CD4-positive, alpha-beta T cell treated with Interleukin-4 for 4 hours (primary cell): ENCODE measurements around the gene PDLIM4.

Experiments used
- DNase-seq: peaks from one replicate; pipeline ENCODE4 v3.0.0-alpha.2; 2020

PDLIM4 gene

DNA sequence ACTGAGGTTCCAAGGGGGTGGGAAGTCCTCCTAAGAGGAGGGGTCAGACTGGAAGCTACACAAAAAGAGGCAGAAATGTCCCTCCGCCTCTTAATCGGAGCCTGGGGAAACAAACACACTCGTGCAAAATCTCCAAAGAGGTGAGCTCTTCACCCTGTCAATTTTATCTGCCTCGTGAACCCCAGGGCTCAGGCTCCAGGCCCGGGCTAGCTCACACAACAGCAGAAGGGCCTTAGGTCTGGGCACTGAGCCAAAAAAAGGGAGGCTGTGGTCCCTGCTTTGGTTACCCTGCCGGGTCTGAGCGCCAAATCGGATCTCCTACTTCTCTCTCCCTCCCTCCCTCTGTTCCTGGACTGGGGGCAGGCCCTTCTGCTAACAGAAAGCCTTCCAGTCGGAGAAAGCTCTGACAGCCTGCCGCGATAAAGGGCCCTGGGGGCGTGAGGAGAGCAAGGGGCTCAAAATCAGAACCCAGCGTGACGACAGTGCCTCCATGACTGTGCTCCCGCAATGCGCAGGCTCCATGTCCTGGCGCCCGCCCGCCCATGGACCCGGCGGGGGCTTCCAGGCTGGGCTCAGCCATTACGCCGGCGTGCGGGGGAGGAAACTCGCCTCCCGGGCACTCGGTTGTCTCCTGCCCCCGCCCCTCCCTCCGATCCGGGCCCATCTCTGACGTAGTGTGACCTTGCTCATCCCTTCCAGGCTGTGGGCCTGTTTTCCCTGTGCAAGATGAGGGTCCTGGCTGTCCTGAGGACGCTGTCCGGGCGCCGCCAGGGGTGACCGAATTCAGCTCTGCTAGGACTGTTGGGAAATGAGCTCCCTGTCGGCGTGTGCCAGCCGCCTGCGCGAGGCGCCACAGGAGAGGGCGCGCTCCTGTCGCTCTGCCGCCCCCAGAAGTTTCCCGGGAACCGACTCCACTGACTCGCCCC lies 35.8 kb downstream of the PDLIM4 start:
- DNase-seq = peak; percentile 43

DNA sequence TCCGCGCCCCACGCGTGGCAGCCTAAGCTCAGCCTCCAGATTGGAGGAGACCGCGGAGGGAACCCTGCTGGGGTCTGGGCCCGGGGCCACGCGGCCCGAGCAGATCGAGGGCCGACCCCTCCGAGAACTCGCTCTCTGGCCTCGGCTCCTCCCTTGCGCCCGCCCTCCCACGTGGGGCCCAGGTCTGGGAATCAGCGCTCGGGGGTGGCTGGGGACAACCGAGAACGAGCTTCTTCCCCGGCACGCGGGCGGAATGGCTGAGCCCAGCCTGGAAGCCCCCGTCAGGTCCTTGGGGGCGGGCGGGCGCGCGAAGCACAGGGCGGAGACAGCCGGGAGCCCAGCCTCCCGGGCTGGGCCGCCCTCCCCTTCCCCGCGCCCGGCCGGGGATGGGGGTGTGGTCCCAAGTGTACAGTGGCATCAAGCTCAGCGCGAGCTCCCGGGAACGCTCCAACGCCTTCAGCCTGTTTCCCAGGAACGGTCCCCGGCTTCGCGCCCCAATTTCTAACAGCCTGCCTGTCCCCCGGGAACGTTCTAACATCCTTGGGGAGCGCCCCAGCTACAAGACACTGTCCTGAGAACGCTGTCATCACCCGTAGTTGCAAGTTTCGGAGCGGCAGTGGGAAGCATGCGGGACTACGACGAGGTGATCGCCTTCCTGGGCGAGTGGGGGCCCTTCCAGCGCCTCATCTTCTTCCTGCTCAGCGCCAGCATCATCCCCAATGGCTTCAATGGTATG lies 36.7 kb downstream of the PDLIM4 start, which contains the start of gene SLC22A4:
TSS of gene SLC22A4 (plus strand) at position 403 of the 736 bp plus-strand sequence. CDS start at position 626, 223 bp downstream.
- peak; percentile 63 for DNase-seq

DNA sequence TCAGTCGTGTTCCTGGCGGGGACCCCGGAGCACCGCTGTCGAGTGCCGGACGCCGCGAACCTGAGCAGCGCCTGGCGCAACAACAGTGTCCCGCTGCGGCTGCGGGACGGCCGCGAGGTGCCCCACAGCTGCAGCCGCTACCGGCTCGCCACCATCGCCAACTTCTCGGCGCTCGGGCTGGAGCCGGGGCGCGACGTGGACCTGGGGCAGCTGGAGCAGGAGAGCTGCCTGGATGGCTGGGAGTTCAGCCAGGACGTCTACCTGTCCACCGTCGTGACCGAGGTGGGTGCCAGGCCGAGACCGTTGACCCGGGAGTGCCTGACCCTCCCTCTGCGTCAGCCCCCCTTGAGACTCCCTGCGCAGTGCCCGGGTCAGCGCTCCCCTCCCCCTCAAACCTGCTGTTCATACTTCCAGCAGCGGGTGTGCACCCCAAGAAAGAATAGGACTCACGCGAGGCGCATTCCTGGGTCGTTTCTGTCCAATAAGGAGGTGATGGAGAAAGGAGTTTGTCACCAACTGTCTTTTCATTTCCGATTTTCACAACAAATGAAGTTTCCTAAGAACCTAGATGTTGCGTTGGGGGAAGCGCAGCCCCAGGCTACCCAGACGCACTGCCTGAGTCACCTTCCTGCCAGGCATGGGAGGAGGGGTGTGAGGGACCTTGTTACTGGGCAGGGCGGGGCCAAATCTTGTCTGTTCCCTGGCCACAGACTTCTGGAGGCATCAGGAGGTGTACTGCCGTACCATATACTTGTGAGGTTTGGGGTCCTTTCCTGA lies 37.4 kb downstream of the PDLIM4 start:
- peak; percentile 88 for DNase-seq

DNA sequence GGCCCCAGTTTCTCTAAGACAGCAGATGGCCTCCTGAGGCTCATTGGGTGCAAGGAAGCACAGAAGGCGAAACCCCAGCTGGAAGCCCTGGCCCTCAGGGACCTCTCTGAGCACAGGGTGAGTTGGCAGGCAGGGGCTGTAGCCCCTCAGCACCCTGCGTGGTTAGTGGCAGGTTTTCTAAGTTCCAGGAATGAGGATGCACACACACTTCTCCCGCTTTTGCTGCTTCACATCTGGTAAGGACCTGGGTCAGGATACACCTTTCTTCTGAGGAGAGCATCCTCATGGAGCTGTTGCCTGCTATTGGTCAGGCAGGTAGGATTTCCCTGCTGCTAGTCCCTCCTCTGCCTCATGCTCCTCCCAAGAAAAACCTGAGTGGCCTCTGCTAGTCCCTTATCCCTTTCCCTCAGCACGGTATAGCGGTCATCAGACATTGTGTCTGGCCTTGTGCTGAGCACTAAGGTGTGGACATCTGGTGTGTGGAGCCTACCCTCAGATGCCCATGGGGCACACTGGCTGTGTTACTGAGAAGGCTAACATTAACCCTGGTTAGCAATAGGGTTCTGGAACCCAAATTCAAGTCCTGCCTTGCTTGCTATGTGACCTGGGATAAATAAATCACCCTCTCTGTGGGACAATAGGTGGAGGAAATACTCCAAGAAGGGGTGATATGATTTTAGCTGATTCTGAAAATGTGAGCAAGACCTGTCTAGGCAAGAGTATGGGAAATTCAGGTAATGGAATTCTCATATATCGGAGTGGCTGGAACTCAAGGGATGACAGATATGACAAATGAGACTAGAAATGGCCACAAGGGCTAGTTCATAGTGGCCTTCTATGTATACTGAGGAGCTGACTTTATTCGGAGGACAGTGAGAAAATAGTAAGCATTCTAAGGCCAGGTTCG lies 38.3 kb downstream of the PDLIM4 start:
- no peak for DNase-seq

DNA sequence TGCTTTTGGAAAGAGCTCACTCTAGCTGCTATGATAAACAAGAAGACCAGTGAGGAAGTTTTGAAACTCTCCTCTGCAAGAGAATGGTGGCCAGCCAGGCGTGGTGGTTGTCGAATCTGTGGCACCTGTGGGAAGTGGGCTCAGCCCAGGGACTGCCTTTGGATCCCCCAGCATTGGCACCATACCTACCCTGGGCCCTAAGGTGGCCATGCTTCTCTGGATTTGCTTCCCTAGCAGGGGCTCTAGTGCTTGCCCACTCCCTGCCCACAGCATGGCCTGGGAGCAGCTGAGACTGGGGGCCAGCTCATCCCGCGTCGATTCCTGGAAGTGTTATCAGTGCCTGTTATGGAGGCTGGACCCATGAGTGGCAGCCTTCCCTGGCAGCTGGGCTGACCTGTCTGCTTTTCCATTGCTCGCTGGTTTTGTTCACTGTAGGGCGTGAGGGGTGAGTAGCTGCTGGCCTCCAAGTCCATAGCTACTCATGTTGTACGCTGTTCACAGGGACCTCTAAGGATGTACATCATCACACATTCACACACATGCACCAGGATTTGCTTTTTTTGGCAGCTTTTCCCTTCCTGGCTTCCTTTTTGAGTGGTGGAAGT lies 39.0 kb downstream of the PDLIM4 start:
- DNase-seq = no peak

DNA sequence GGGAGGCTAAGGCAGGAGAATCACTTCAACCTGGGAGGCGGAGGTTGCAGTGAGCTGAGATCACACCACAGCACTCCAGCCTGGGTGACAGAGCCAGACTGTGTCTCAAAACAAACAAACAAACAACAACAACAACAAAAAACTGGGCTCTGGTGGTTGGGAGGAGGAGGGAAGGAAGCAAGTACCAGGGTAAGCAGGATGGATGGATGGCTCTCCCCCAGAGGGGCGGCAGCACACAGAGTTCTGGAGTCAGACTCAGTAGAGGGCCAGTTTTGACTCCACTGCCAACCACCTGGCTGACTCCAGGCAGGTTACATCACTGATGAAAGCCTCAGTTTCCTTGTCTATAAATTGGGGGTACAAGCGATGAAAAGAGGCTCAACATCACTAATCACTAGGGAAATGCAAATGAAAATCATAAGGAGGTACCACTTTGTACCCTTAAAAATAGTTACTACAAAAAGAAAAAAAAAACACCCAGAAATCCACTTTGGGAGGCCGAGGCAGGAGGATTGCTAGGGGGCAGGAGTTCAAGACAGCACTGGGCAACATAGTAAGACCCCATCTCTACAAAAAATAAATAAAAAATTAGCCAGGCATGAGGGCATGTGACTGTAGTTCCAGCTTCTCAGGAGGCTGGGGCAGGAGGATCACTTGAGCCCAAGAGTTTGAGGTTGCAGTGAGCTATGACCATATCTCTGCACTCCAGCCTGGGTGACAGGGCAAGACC lies 39.9 kb downstream of the PDLIM4 start:
- no peak for DNase-seq

DNA sequence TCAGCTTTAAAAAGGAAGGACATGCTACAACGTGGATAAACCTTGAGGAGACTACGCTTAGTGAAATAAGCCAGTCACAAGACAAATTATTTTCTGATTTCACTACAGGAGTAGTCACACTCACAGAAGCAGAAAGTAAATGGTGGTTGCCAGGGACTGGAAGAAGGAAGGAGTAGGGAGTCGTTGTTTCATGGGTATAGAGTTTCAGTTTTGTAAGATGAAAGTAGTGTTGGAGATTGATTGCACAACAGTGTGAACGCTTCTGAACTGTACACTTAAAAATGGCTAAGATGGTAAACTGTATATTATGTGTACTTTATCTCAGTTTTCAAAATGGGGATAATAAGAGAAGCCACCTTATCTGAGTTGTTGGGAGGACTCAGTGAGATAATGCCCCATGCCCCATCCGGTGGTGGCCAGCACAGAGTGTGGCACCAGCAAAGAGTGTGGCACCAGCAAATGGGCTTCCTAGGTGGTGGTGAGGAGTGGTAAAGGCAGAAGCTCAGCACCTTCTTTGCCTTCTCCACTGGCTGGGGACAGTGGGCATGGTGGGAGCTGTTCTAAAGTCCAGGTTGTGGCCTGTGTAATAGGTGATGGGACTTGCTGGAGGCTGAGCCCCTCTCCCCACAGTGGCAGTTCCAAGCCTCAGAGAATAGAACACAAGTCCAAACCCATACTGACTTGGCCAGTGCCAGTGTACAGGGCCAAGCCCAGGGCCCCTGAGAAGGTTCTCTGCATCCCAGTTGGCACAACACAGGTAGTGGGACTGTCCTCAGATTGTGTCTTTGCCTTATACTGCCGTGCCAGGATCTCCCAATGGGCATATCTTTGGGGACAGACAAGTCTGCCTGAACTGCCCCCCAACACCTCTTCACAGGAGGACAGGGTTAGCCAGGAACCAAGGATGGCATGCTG lies 41.1 kb downstream of the PDLIM4 start:
- no peak for DNase-seq

DNA sequence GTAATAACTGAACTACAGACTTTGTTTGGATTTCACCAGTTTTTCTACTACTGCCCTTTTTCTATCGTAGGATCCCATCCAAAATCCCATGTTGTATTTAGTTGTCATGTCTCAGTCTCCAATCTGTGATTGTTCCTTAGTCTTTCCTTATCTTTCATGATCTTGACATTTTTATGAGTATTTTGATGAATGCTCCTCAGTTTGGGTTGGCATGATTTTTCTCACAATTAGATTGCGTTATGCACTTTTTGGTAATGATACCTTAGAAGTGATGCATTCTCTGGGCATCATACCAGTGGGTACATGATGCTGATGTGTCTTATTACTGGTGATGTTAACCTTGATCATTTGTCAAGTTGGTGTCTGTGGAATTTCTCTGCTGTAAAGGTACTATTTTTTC lies 42.4 kb downstream of the PDLIM4 start:
- DNase-seq = no peak

DNA sequence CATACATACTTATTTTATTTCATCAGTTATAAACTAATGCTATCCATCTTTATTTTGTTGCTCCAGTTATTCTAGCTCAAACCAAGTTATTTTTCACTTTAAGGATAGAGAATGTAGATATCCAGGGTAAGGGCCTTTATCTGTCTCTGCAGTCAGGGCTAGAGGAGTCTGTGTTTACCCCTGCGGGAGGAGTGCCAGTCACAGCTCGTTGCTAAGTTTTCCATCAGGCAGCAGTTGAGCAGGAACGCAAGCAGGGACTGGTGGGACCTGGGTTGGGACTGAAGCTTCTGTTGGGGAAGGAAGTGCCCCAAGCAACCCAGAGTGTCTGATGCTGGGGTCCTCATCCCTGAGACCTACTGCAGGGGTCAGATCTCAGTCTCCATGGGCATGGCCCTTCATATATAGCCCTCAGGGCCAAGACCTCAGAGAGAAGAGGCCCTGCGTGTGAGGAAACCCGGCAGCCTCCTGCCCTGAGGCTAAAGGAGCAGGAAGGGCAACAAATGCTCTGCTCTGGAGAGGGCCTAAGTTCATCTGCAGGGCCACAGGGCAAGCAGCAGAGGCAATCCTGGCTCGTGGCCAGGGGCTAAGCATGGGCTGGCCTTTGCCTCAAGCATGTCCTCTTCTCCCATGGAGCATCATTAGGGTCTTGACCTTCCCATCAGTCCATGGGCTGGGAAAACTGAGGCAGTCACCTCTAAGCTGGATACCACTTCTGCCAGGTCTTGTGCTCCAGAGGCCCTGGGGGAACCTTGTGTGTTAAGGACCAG lies 43.3 kb downstream of the PDLIM4 start:
- DNase-seq = no peak

DNA sequence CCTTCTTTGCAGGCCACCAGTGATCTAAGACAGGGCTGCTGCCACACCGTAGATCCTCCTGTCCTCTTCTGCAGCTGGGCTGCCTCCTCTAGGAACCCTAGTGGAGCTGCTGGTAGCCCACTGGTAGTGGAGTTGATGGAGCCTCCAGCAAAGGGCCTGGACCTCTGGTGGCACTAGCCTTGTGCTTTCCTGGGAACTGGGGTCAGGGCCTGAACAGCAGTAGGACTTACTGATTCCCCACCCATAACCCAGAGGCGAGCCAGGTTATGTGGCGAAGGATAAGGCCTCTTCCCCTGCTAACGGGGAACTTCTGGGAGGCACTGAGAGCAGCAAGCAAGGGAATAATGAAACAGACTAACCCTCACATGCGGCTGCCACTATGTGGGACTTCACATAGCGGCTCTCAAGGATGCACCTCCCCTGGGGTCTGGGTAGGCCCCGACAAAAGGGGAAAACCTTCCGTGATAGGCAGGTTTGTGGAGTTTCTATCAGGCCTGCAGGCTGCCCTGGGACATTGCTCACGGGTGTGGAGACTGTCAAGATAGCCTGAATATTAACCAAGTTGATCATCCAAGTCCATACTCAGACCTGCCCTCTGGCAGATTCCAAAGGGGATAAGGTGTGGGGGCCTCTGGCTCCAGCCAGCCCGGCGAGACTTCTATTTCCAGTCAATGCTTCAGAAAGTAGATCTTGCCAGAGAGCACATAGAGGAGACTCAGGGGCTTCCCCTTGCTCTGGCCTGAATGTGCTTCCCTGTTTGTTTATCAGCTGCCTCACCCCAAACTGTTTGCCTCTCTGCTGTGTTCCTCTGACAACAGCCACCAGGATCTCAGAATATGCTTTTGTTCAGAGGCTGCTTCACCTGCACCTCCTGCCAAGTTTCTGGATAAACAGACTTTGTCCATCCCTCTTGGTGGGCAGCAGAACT lies 44.1 kb downstream of the PDLIM4 start:
- DNase-seq = no peak

DNA sequence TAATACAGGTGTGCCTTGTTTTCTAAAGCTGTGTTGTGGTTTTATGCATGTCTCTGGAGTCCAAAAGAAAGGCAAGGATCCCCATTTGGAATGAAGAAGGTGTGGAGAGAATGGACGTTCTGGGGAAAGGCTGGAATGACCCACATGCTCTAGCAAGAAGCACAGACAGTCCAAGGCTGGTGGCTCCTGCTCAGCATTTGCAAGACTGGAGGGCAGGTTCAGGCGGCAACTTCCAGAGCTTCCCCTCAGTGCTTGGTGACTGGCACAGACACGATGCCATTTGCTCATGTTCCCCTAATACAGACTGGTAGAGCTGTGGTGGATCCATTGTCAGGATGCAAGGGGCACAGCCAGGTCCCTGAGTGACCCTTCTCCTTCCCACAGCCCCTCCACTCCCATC lies 44.9 kb downstream of the PDLIM4 start:
- no peak for DNase-seq

DNA sequence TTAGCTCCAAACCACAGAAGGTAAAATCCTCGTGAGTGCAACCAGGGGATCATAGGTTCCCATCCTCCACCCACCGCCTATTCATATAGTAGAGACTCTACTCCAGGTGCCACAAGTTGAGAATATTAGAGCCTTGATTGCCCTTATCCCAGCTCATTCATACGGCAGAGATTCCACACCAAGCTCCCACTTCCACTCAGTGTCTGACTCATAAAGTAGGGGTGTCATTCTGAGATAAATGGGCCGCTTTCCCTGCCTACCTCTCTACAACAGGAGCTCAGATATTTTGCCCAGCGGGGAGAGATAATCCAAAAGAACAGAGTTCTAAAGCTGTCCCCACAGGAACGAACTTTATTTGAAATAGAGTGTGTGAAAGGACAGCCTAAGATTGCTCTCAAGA lies 46.1 kb downstream of the PDLIM4 start:
- no peak for DNase-seq

DNA sequence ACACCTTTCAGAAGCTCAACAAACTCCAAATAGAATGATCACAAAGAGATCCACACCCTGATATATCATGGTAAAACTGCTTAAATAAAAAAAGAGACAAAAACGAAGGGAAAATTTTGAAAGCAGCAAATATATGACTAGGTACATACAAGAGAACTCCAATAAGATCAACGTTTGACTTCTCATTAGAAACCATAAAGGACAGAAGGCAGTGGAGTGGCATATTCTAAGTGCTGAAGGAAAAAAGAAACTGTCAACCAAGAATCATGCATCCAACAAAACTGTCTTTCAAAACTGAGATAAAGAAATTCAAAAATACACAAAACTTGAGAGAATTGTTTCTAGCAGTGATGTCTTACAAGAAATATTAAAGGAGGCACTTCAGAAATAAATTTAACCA lies 47.9 kb downstream of the PDLIM4 start:
- DNase-seq = no peak

DNA sequence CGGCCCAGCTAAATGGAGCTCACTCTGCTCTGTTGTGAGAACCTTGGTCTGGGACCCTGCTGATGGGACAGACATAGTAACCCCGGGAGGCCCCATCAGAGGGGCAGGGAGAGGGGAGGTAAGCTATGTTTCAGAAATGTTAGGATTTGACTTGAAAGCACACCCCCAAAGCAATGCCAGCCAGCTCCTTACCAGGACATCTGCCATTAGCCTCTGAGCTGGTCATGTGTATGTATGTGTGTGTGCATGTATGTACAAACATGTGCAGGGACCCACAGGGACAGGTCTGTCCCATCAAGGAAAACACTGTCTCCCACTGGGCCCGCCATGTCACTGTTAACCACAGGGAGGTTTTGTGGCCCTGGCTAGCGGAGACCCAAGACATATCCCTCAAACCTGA lies 51.2 kb downstream of the PDLIM4 start:
- no peak for DNase-seq

DNA sequence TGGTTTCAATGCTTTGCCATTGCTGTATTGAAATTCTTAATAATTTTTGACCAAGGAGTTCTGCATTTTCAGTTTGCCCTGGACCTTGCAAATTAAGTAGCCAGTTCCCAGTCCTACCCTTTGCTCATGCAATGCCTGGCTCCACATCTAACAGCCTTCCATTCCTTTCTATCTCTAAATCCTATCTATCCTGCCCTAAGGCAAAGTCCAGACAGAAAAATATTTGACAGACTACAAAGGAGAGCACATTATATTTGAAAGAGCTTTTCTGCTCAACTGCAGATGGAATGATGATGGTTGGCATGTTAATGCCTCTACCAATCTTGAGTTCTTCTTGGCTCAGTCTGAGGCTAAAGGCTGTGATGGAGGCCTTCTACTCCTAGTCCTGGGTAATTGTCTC lies 52.2 kb downstream of the PDLIM4 start:
- DNase-seq = no peak

DNA sequence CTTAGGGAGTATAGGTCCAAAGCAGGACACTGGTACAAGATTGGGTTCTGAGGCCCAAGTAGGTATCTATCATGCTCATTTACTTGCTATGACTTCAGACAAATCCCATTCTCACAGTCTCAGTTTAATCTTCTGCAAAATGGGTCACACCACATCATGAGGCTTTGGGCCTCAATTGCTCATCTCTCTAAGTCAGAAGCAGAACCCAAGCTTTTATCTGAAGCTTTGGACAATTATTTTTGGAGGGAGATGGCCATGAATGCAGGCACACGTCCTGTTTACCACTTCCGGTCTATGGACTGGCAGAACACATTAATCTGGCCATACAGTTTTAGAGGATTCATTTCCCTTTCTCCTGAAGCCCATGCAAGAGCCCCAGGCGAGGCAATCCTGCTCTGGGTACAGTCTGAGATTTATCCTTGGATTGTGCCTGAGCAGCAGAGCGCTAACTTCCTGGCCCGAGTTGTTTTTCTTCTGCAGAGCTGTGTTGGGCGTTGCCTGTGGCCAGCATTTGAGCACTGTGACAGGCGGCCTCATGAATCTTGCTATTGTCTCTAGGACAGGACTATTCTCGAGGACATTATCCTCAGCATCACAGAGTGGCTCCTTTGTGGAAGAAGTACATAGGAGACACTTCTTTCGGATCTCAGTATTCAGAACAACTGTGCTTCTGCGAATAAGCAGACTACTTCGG lies 52.8 kb downstream of the PDLIM4 start:
- DNase-seq = no peak

DNA sequence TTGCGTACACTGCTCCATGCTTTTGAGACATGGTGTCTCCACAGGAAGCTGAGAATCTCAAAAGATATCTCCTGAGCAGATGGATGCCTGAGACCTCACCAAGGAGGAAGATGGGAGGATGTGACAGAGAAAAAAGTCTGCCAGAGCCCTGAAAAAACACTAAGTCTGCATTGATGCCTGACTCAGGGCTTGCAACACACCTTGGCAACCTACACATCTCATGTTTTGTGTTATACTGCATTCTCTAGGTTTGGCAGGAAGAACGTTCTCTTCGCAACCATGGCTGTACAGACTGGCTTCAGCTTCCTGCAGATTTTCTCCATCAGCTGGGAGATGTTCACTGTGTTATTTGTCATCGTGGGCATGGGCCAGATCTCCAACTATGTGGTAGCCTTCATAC lies 55.9 kb downstream of the PDLIM4 start:
- no peak for DNase-seq
